ENCODE measurements around the gene DYDC2. TPM values are rescaled to one million over a fixed set of nuclear protein-coding genes. Genes with fewer than 3 reads are reported as not detected.

The DYDC2 gene
- total RNA-seq, 2 donors from 2014 or later: not detected

- no peak for DNase-seq (ENCODE audit: low spot score)
- intact Hi-C loops (cut with DNase I): no loop called here
- Histone ChIP-seq H3K4me3 (no peak overlapping the region), H3K27me3 (replicated peaks; ENCODE audit: insufficient read depth) (no peaks in the 10 kb centered on the region), H3K9me3 (no peaks in the 10 kb centered on the region), H3K4me1 (replicated peaks) (no peaks in the 10 kb centered on the region), H3K27ac (no peak overlapping the region), H3K36me3 (no peaks in the 10 kb centered on the region)
- 92% methylated on average over 2 of the region's 2 CpGs for WGBS
- TF ChIP-seq CTCF (IDR thresholded peaks at IDR 0.05) (no peak), POLR2AphosphoS5 (IDR thresholded peaks at IDR 0.05) (no peak), POLR2A (IDR thresholded peaks at IDR 0.05) (no peak)
These were observed 36.8 kb upstream of the DYDC2 start for GRCh38 chr10:80319725-80320290.

GRCh38 chr10:80320377-80320776 is 36.2 kb upstream of the DYDC2 start:
- intact Hi-C loops (cut with DNase I): no loop called here
- DNase-seq (ENCODE audit: low spot score): no peak
- no peak overlapping the region for H3K27ac ChIP-seq
- H3K9me3 ChIP-seq: no peaks in the 10 kb centered on the region
- H3K4me1 ChIP-seq (replicated peaks): no peaks in the 10 kb centered on the region
- H3K4me3 ChIP-seq: no peak overlapping the region
- H3K36me3 ChIP-seq: no peaks in the 10 kb centered on the region
- no peak for TF ChIP-seq POLR2AphosphoS5 (IDR thresholded peaks at IDR 0.05)
- no peak for TF ChIP-seq CTCF (IDR thresholded peaks at IDR 0.05)
- TF ChIP-seq POLR2A (IDR thresholded peaks at IDR 0.05): no peak
- H3K27me3 ChIP-seq (replicated peaks; ENCODE audit: insufficient read depth): no peaks in the 10 kb centered on the region

- Histone ChIP-seq H3K27ac (no peak overlapping the region), H3K4me1 (replicated peaks) (no peaks in the 10 kb centered on the region), H3K36me3 (no peaks in the 10 kb centered on the region), H3K27me3 (replicated peaks; ENCODE audit: insufficient read depth) (no peaks in the 10 kb centered on the region), H3K9me3 (no peaks in the 10 kb centered on the region), H3K4me3 (no peak overlapping the region)
- intact Hi-C loops (cut with DNase I): no loop called here
- 89% methylated on average over 5 of the region's 5 CpGs for WGBS
- no peak for DNase-seq (ENCODE audit: low spot score)
- TF ChIP-seq POLR2AphosphoS5 (IDR thresholded peaks at IDR 0.05) (no peak), CTCF (IDR thresholded peaks at IDR 0.05) (no peak), POLR2A (IDR thresholded peaks at IDR 0.05) (no peak)
These were observed 35.4 kb upstream of the DYDC2 start for GRCh38 chr10:80321183-80321582.

GRCh38 chr10:80322158-80322557 is 34.4 kb upstream of the DYDC2 start:
- 69% methylated on average over 2 of the region's 2 CpGs for WGBS
- intact Hi-C loops (cut with DNase I): no loop called here
- H3K4me3 ChIP-seq: no peak overlapping the region

More at GRCh38 chr10:80322158-80322557, 34.4 kb upstream of the DYDC2 start:
- no peaks in the 10 kb centered on the region for H3K9me3 ChIP-seq
- H3K27me3 ChIP-seq (replicated peaks; ENCODE audit: insufficient read depth): no peaks in the 10 kb centered on the region
- H3K36me3 ChIP-seq: no peaks in the 10 kb centered on the region
- no peak overlapping the region for H3K27ac ChIP-seq
- TF ChIP-seq CTCF (IDR thresholded peaks at IDR 0.05): no peak
- TF ChIP-seq POLR2A (IDR thresholded peaks at IDR 0.05): no peak
- no peak for TF ChIP-seq POLR2AphosphoS5 (IDR thresholded peaks at IDR 0.05)
- H3K4me1 ChIP-seq (replicated peaks): no peaks in the 10 kb centered on the region
- DNase-seq (ENCODE audit: low spot score): no peak
